ENCODE measurements around the gene KIF26A. TPM values are rescaled to one million over a fixed set of nuclear protein-coding genes. Genes with fewer than 3 reads are reported as not detected.
"Not testable (repeated sequence)": the region's sequence is repeated elsewhere in the genome, so short reads cannot be mapped to it uniquely, and the experiment has no call there.

KIF26A gene
- total RNA-seq, 6 donors from 2014 or later: 1.8 to 7.3 (median 3.5) TPM

GRCh38 chr14:104207142-104208014, 69.0 kb downstream of the KIF26A start:
- Histone ChIP-seq H3K9me3 (no peaks in the 10 kb centered on the region), H3K4me3 (no peak overlapping the region), H3K27ac (no peak overlapping the region), H3K27me3 (no peaks in the 10 kb centered on the region), H3K36me3 (no peaks in the 10 kb centered on the region), H3K4me1 (peaks cover 0 to 10% (median under 1%) of the 10 kb centered on the region in 4 donors)
- DNase-seq (peak in 1 of 2 donors; percentile 55), ATAC-seq (ENCODE audit: low FRiP score in 2 of 2) (peak in 1 of 2 donors; percentile 16)
- WGBS, 2 donors: 93% methylated on average over 22 of the region's 22 CpGs
- TF ChIP-seq EP300 (IDR thresholded peaks at IDR 0.05) (no peak), POLR2AphosphoS5 (IDR thresholded peaks at IDR 0.05) (no peak)

- not testable (repeated sequence) for H3K27ac ChIP-seq; H3K9me3 ChIP-seq; H3K27me3 ChIP-seq; H3K4me3 ChIP-seq; H3K4me1 ChIP-seq; ATAC-seq (ENCODE audit: low FRiP score in 2 of 2); H3K36me3 ChIP-seq
- WGBS, 2 donors: 65 to 93% methylated on average over 2 of the region's 13 CpGs
- DNase-seq: peak in 1 of 2 donors; percentile 52
Observed at GRCh38 chr14:104208015-104208295, 69.6 kb downstream of the KIF26A start.

GRCh38 chr14:104208331-104208730, 69.9 kb downstream of the KIF26A start:
- not testable (repeated sequence) for H3K27me3 ChIP-seq; H3K27ac ChIP-seq; H3K4me3 ChIP-seq; H3K36me3 ChIP-seq; H3K9me3 ChIP-seq; ATAC-seq (ENCODE audit: low FRiP score in 2 of 2); H3K4me1 ChIP-seq
- 94 to 100% methylated on average over 5 to 7 of the region's 21 CpGs for WGBS, 2 donors
- peak in 1 of 2 donors; percentile 41 for DNase-seq

- not testable (repeated sequence) for H3K4me1 ChIP-seq; H3K9me3 ChIP-seq; H3K36me3 ChIP-seq; H3K4me3 ChIP-seq; H3K27ac ChIP-seq; H3K27me3 ChIP-seq; ATAC-seq (ENCODE audit: low FRiP score in 2 of 2)
- DNase-seq: peak in 1 of 2 donors; percentile 58
- 91% methylated on average over 10 of the region's 15 CpGs; no CpG with 5 or more reads in 1 of the 2 donors for WGBS, 2 donors
Observed at GRCh38 chr14:104209071-104209470, 70.7 kb downstream of the KIF26A start.

- ATAC-seq (ENCODE audit: low FRiP score in 2 of 2) (no peak), DNase-seq (peak in 1 of 2 donors; percentile 50)
- H3K27me3 ChIP-seq: no peaks in the 10 kb centered on the region
- peaks cover 0 to 7% (median 0%) of the 10 kb centered on the region in 4 donors for H3K4me1 ChIP-seq
- no peak overlapping the region for H3K4me3 ChIP-seq
- 80 to 82% methylated on average over 12 to 21 of the region's 21 CpGs for WGBS, 2 donors
- TF ChIP-seq EP300 (IDR thresholded peaks at IDR 0.05) (no peak), POLR2A (IDR thresholded peaks at IDR 0.05) (no peak), CTCF (IDR thresholded peaks at IDR 0.05) (no peak), POLR2AphosphoS5 (IDR thresholded peaks at IDR 0.05) (no peak)
- H3K27ac ChIP-seq: no peak overlapping the region
- no peaks in the 10 kb centered on the region for H3K9me3 ChIP-seq
- no peaks in the 10 kb centered on the region for H3K36me3 ChIP-seq
Observed at GRCh38 chr14:104209985-104210816, 71.8 kb downstream of the KIF26A start.

GRCh38 chr14:104210817-104211195, 72.4 kb downstream of the KIF26A start:
- Histone ChIP-seq H3K4me3 (no peak overlapping the region), H3K27me3 (no peaks in the 10 kb centered on the region), H3K36me3 (no peaks in the 10 kb centered on the region), H3K9me3 (no peaks in the 10 kb centered on the region), H3K27ac (no peak overlapping the region), H3K4me1 (peaks cover 0 to 7% (median 0%) of the 10 kb centered on the region in 4 donors)
- 93 to 95% methylated on average over 9 to 11 of the region's 11 CpGs for WGBS, 2 donors
- ATAC-seq (ENCODE audit: low FRiP score in 2 of 2) (no peak), DNase-seq (peak in 1 of 2 donors; percentile 57)
- TF ChIP-seq EP300 (IDR thresholded peaks at IDR 0.05): no peak
- no peak for TF ChIP-seq POLR2AphosphoS5 (IDR thresholded peaks at IDR 0.05)
- TF ChIP-seq POLR2A (IDR thresholded peaks at IDR 0.05): no peak
- TF ChIP-seq CTCF (IDR thresholded peaks at IDR 0.05): no peak
